ENCODE results near the gene CAPN12. TPM values are rescaled to one million over a fixed set of nuclear protein-coding genes. Genes with fewer than 3 reads are reported as not detected.
"Not testable (repeated sequence)": the region's sequence is repeated elsewhere in the genome, so short reads cannot be mapped to it uniquely, and the experiment has no call there.

The CAPN12 gene
- total RNA-seq, 3 donors from 2014 or later, result 0.16 to 9.2 (median 4.1) TPM

- H3K27me3 ChIP-seq, result no peaks in the 10 kb centered on the region
- DNase-seq (ENCODE audit: low spot score in 2 of 2), result peak; percentile 84 to 93
- intact Hi-C loops (cut with DNase I; ENCODE audit: low total_unique reads), result no loop called here
Observed at GRCh38 chr19:38769635-38770211, 25.4 kb upstream of the CAPN12 start.

GRCh38 chr19:38766276-38767047 is 22.2 kb upstream of the CAPN12 start:
- Histone ChIP-seq H3K9me3 (no peaks in the 10 kb centered on the region), H3K4me3 (no peak overlapping the region)
- intact Hi-C loops (cut with DNase I; ENCODE audit: low total_unique reads), result no loop called here

More at GRCh38 chr19:38769635-38770211, 25.4 kb upstream of the CAPN12 start:
- no peak for TF ChIP-seq POLR2A (IDR thresholded peaks at IDR 0.05)
- peak; percentile 68 to 80 (median 76) for TF ChIP-seq POLR2AphosphoS5 (IDR thresholded peaks at IDR 0.05)
- peak; percentile 88 to 98 (median 98) for TF ChIP-seq CTCF (IDR thresholded peaks at IDR 0.05)
- Histone ChIP-seq H3K9me3 (no peaks in the 10 kb centered on the region), H3K36me3 (no peaks in the 10 kb centered on the region), H3K4me1 (peaks cover 0 to 3% of the 10 kb centered on the region in 2 donors), H3K4me3 (peak overlapping the region; percentile 21 to 66 (median 46)), H3K27ac (peak overlapping the region; percentile 62 to 91)

GRCh38 chr19:38765214-38765613 is 20.9 kb upstream of the CAPN12 start:
- no peak overlapping the region for H3K27ac ChIP-seq
- DNase-seq (ENCODE audit: low spot score in 2 of 2), result no peak
- peaks cover 0 to 3% of the 10 kb centered on the region in 2 donors for H3K4me1 ChIP-seq
- intact Hi-C loops (cut with DNase I; ENCODE audit: low total_unique reads), result no loop called here
- H3K9me3 ChIP-seq, result no peaks in the 10 kb centered on the region
- no peak overlapping the region for H3K4me3 ChIP-seq
- no peaks in the 10 kb centered on the region for H3K27me3 ChIP-seq
- TF ChIP-seq POLR2AphosphoS5 (IDR thresholded peaks at IDR 0.05) (no peak), CTCF (IDR thresholded peaks at IDR 0.05) (no peak), POLR2A (IDR thresholded peaks at IDR 0.05) (no peak)
- H3K36me3 ChIP-seq, result no peaks in the 10 kb centered on the region

More at GRCh38 chr19:38766276-38767047, 22.2 kb upstream of the CAPN12 start:
- Histone ChIP-seq H3K4me1 (peaks cover 0 to 3% of the 10 kb centered on the region in 2 donors), H3K36me3 (no peaks in the 10 kb centered on the region), H3K27ac (no peak overlapping the region), H3K27me3 (no peaks in the 10 kb centered on the region)
- TF ChIP-seq POLR2AphosphoS5 (IDR thresholded peaks at IDR 0.05) (no peak), CTCF (IDR thresholded peaks at IDR 0.05) (no peak), POLR2A (IDR thresholded peaks at IDR 0.05) (no peak)
- DNase-seq (ENCODE audit: low spot score in 2 of 2), result no peak

- intact Hi-C loops (cut with DNase I; ENCODE audit: low total_unique reads), result no loop called here
- no peak for DNase-seq (ENCODE audit: low spot score in 2 of 2)
- H3K36me3 ChIP-seq, result no peaks in the 10 kb centered on the region
- H3K9me3 ChIP-seq, result no peaks in the 10 kb centered on the region
- TF ChIP-seq POLR2AphosphoS5 (IDR thresholded peaks at IDR 0.05), result no peak
- TF ChIP-seq POLR2A (IDR thresholded peaks at IDR 0.05), result no peak
- no peak for TF ChIP-seq CTCF (IDR thresholded peaks at IDR 0.05)
- H3K4me1 ChIP-seq, result no peaks in the 10 kb centered on the region
- H3K27ac ChIP-seq, result no peak overlapping the region
- no peaks in the 10 kb centered on the region for H3K27me3 ChIP-seq
- no peak overlapping the region for H3K4me3 ChIP-seq
Observed at GRCh38 chr19:38763795-38764220, 19.5 kb upstream of the CAPN12 start.

GRCh38 chr19:38761884-38762389 is 17.7 kb upstream of the CAPN12 start:
- H3K27ac ChIP-seq; H3K36me3 ChIP-seq; intact Hi-C loops (cut with DNase I; ENCODE audit: low total_unique reads); H3K4me3 ChIP-seq; H3K9me3 ChIP-seq; H3K4me1 ChIP-seq; DNase-seq (ENCODE audit: low spot score in 2 of 2); H3K27me3 ChIP-seq: not testable (repeated sequence)

GRCh38 chr19:38760805-38761517 is 16.7 kb upstream of the CAPN12 start:
- H3K4me1 ChIP-seq; H3K4me3 ChIP-seq; H3K9me3 ChIP-seq; H3K27ac ChIP-seq; H3K36me3 ChIP-seq; H3K27me3 ChIP-seq; intact Hi-C loops (cut with DNase I; ENCODE audit: low total_unique reads); DNase-seq (ENCODE audit: low spot score in 2 of 2): not testable (repeated sequence)
